H7 (cell line): ENCODE measurements around the gene UBE3C. TPM values are rescaled to one million over a fixed set of nuclear protein-coding genes. Genes with fewer than 3 reads are reported as not detected.

Source experiments
- DNase-seq: peaks from one replicate; pipeline ENCODE4 v3.0.0; 2012
- H3K27me3 ChIP-seq: 2 replicates; pipeline ENCODE4 v1.6.0; 2011; ENCODE audit warnings: mild to moderate bottlenecking, low read length; ENCODE audit not compliant: control insufficient read depth, insufficient read depth
- H3K36me3 ChIP-seq: replicated peaks from 2 replicates; pipeline ENCODE4 v1.5.1; 2011; ENCODE audit warnings: low read length; ENCODE audit not compliant: control insufficient read depth, insufficient read depth
- H3K4me3 ChIP-seq: 2 replicates; pipeline ENCODE4 v1.5.1; 2011; ENCODE audit warnings: low read depth, mild to moderate bottlenecking, control low read depth, low read length, moderate library complexity; ENCODE audit not compliant: insufficient read depth
- total RNA-seq: library from RNA; depleted of rRNA; stranded (reverse); fragments of >200 nt; shearing (Covaris generic); gene quantifications from 2 replicates; pipeline ENCODE4 v1.2.3, GENCODE V29; 2014

Gene UBE3C
- total RNA-seq, 1 experiment from 2014 or later = 69.0 TPM

- DNase-seq = peak; percentile 56
- Histone ChIP-seq H3K4me3 (no peak overlapping the region), H3K27me3 (no peaks in the 10 kb centered on the region), H3K36me3 (no peaks in the 10 kb centered on the region)
Measured at GRCh38 chr7:157281221-157281998, 142.7 kb downstream of the UBE3C start.

GRCh38 chr7:157282141-157282801 lies 143.5 kb downstream of the UBE3C start:
- no peaks in the 10 kb centered on the region for H3K36me3 ChIP-seq
- H3K27me3 ChIP-seq = no peaks in the 10 kb centered on the region
- H3K4me3 ChIP-seq = no peak overlapping the region
- DNase-seq = peak; percentile 84

- H3K4me3 ChIP-seq = no peak overlapping the region
- peak; percentile 41 for DNase-seq
- no peaks in the 10 kb centered on the region for H3K27me3 ChIP-seq
- no peaks in the 10 kb centered on the region for H3K36me3 ChIP-seq
Measured at GRCh38 chr7:157284229-157285014, 145.7 kb downstream of the UBE3C start.

GRCh38 chr7:157291404-157292080 lies 152.8 kb downstream of the UBE3C start:
- no peaks in the 10 kb centered on the region for H3K36me3 ChIP-seq
- no peaks in the 10 kb centered on the region for H3K27me3 ChIP-seq

GRCh38 chr7:157292258-157292657 lies 153.5 kb downstream of the UBE3C start:
- Histone ChIP-seq H3K36me3 (no peaks in the 10 kb centered on the region), H3K27me3 (no peaks in the 10 kb centered on the region), H3K4me3 (no peak overlapping the region)
- DNase-seq = no peak

More at GRCh38 chr7:157291404-157292080, 152.8 kb downstream of the UBE3C start:
- H3K4me3 ChIP-seq = no peak overlapping the region
- peak; percentile 69 for DNase-seq

- H3K4me3 ChIP-seq = no peak overlapping the region
- H3K27me3 ChIP-seq = no peaks in the 10 kb centered on the region
- no peaks in the 10 kb centered on the region for H3K36me3 ChIP-seq
- DNase-seq = peak; percentile 77
Measured at GRCh38 chr7:157292770-157293412, 154.2 kb downstream of the UBE3C start.

GRCh38 chr7:157293413-157293788 lies 154.7 kb downstream of the UBE3C start:
- Histone ChIP-seq H3K27me3 (no peaks in the 10 kb centered on the region), H3K36me3 (no peaks in the 10 kb centered on the region), H3K4me3 (no peak overlapping the region)
- no peak for DNase-seq

GRCh38 chr7:157294773-157295172 lies 156.0 kb downstream of the UBE3C start:
- Histone ChIP-seq H3K36me3 (no peaks in the 10 kb centered on the region), H3K4me3 (no peak overlapping the region), H3K27me3 (no peaks in the 10 kb centered on the region)
- no peak for DNase-seq

- no peak overlapping the region for H3K4me3 ChIP-seq
- no peaks in the 10 kb centered on the region for H3K27me3 ChIP-seq
- DNase-seq = peak; percentile 55
- H3K36me3 ChIP-seq = no peaks in the 10 kb centered on the region
Measured at GRCh38 chr7:157295338-157295737, 156.6 kb downstream of the UBE3C start.

GRCh38 chr7:157297185-157297584 lies 158.5 kb downstream of the UBE3C start:
- H3K36me3 ChIP-seq = no peaks in the 10 kb centered on the region
- H3K27me3 ChIP-seq = no peaks in the 10 kb centered on the region
- peak; percentile 65 for DNase-seq
- H3K4me3 ChIP-seq = no peak overlapping the region

GRCh38 chr7:157299317-157299612 lies 160.5 kb downstream of the UBE3C start:
- no peaks in the 10 kb centered on the region for H3K27me3 ChIP-seq
- H3K4me3 ChIP-seq = no peak overlapping the region
- no peak for DNase-seq
- H3K36me3 ChIP-seq = no peaks in the 10 kb centered on the region

- H3K36me3 ChIP-seq = no peaks in the 10 kb centered on the region
- H3K4me3 ChIP-seq = no peak overlapping the region
- DNase-seq = peak; percentile 80
- no peaks in the 10 kb centered on the region for H3K27me3 ChIP-seq
Measured at GRCh38 chr7:157299613-157300368, 161.1 kb downstream of the UBE3C start.

GRCh38 chr7:157300369-157300825 lies 161.7 kb downstream of the UBE3C start:
- Histone ChIP-seq H3K27me3 (no peaks in the 10 kb centered on the region), H3K36me3 (no peaks in the 10 kb centered on the region), H3K4me3 (no peak overlapping the region)
- DNase-seq = peak; percentile 59
